H1 (cell line): ENCODE results near the gene LCA5. TPM values are rescaled to one million over a fixed set of nuclear protein-coding genes. Genes with fewer than 3 reads are reported as not detected.

Source experiments
- CTCF ChIA-PET: fragments of 300-600 bp; sonication (Branson Sonifier 250); formaldehyde crosslinking; loops from one replicate; lab custom pipeline; 2021; ENCODE audit not compliant: partially characterized antibody; lab: Charles Lee
- POLR2A ChIA-PET: fragments of 300-600 bp; sonication (Branson Sonifier 250); formaldehyde crosslinking; loops from one replicate; lab custom pipeline; 2021; ENCODE audit warnings: inconsistent platforms; ENCODE audit not compliant: partially characterized antibody; lab: Charles Lee
- DNase-seq, 2 experiments: peaks; one replicate each; pipeline versions ENCODE4 v3.0.0 to v3.0.0-alpha.2; 2010 to 2022; ENCODE audit warnings: low spot score in 2 of 2, low read depth in 1 of 2, mixed read lengths in 1 of 2
- FAIRE-seq: peaks from 2 replicates; lab custom pipeline; 2011; peaks lifted over from hg19 to GRCh38; lab: Jason Lieb, UNC
- H2AFZ ChIP-seq: 2 replicates; pipeline ENCODE4 v1.8.1; 2012; ENCODE audit warnings: low read length, inconsistent platforms
- H2AK5ac ChIP-seq: 2 replicates; pipeline ENCODE4 v1.6.1; 2013; ENCODE audit warnings: low read depth, low read length
- H2BK120ac ChIP-seq: replicated peaks from 2 replicates; pipeline ENCODE3; 2013; ENCODE audit warnings: low read depth, low read length, inconsistent platforms
- H2BK12ac ChIP-seq: 2 replicates; pipeline ENCODE4 v1.6.1; 2013; ENCODE audit warnings: low read depth, low read length
- H2BK15ac ChIP-seq: 2 replicates; pipeline ENCODE4 v1.6.1; 2013; ENCODE audit warnings: low read length
- H2BK20ac ChIP-seq: 2 replicates; pipeline ENCODE4 v1.6.1; 2013; ENCODE audit warnings: low read length
- H2BK5ac ChIP-seq: 2 replicates; pipeline ENCODE4 v1.6.1; 2013; ENCODE audit warnings: low read depth, low read length
- H3K14ac ChIP-seq: 2 replicates; pipeline ENCODE4 v1.6.1; 2013; ENCODE audit warnings: inconsistent platforms; ENCODE audit not compliant: insufficient read length
- H3K18ac ChIP-seq: 2 replicates; pipeline ENCODE4 v1.6.1; 2013; ENCODE audit warnings: low read length; ENCODE audit errors: extremely low read depth
- H3K23ac ChIP-seq: 2 replicates; pipeline ENCODE4 v1.6.1; 2013; ENCODE audit warnings: inconsistent platforms; ENCODE audit not compliant: insufficient read length
- H3K23me2 ChIP-seq: 2 replicates; pipeline ENCODE4 v1.6.1; 2013; ENCODE audit warnings: low read depth, low read length
- H3K27ac ChIP-seq: 2 replicates; pipeline ENCODE4 v1.6.1; 2011; ENCODE audit warnings: low read depth, low read length, inconsistent platforms
- H3K27me3 ChIP-seq, 4 experiments: replicated peaks in 1 of 4; 1 replicate in 1 of 4; 2 replicates in 3 of 4; pipeline versions ENCODE4 v1.6.1 to v1.8.1; 2011 to 2013; ENCODE audit warnings: low read length in 3 of 4, mild to moderate bottlenecking in 3 of 4, inconsistent platforms in 2 of 4, mixed read lengths in 2 of 4, moderate library complexity in 1 of 4; ENCODE audit not compliant: control insufficient read depth in 3 of 4, insufficient read depth in 3 of 4; ENCODE audit errors: extremely low read depth in 1 of 4
- H3K36me3 ChIP-seq, 4 experiments: 2 replicates each; pipeline versions ENCODE4 v1.6.1 to v1.8.1; 2011 to 2013; ENCODE audit warnings: mild to moderate bottlenecking in 4 of 4, low read length in 3 of 4, moderate library complexity in 2 of 4, control low read depth in 1 of 4, inconsistent platforms in 1 of 4; ENCODE audit not compliant: insufficient read depth in 4 of 4, control insufficient read depth in 2 of 4
- H3K4ac ChIP-seq: replicated peaks from 2 replicates; pipeline ENCODE3; 2013; ENCODE audit warnings: low read length, low read depth, mixed read lengths, inconsistent platforms; ENCODE audit not compliant: insufficient read length
- H3K4me1 ChIP-seq, 4 experiments: replicated peaks in 1 of 4; 1 replicate in 1 of 4; 2 replicates in 3 of 4; pipeline versions ENCODE4 v1.6.1 to v1.8.1; 2011 to 2013; ENCODE audit warnings: low read length in 3 of 4, inconsistent platforms in 2 of 4, mixed read lengths in 1 of 4; ENCODE audit not compliant: insufficient read depth in 4 of 4, control insufficient read depth in 3 of 4
- H3K4me2 ChIP-seq, 2 experiments: 2 replicates each; pipeline versions ENCODE4 v1.6.1 to v1.8.1; 2011 to 2013; ENCODE audit warnings: low read depth in 2 of 2, low read length in 2 of 2, control low read depth in 1 of 2, inconsistent platforms in 1 of 2, mild to moderate bottlenecking in 1 of 2; ENCODE audit not compliant: insufficient read depth in 1 of 2
- H3K4me3 ChIP-seq, 4 experiments: fragments of 200-600, 300-600 bp in 1 of 4; sonication (generic), shearing (Covaris generic), sonication (Bioruptor Twin) in 1 of 4; 2 replicates each; pipeline versions ENCODE4 v1.5.1 to v1.8.1; 2011 to 2016; ENCODE audit warnings: low read length in 4 of 4, low read depth in 3 of 4, control low read depth in 2 of 4, inconsistent platforms in 2 of 4, mild to moderate bottlenecking in 2 of 4, mixed read lengths in 1 of 4, moderate library complexity in 1 of 4; ENCODE audit not compliant: insufficient read depth in 2 of 4; ENCODE audit errors: extremely low read depth in 1 of 4
- H3K56ac ChIP-seq: replicated peaks from 2 replicates; pipeline ENCODE3; 2013; ENCODE audit warnings: low read depth, mild to moderate bottlenecking, mixed read lengths, low read length, inconsistent platforms; ENCODE audit not compliant: insufficient read length
- H3K79me1 ChIP-seq: 2 replicates; pipeline ENCODE4 v1.6.1; 2013; ENCODE audit warnings: low read depth, low read length, control low read depth
- H3K79me2 ChIP-seq, 2 experiments: 2 replicates each; pipeline versions ENCODE4 v1.6.1 to v1.8.1; 2012 to 2013; ENCODE audit warnings: low read length in 2 of 2, mild to moderate bottlenecking in 2 of 2, inconsistent platforms in 1 of 2; ENCODE audit not compliant: insufficient read depth in 2 of 2, control insufficient read depth in 1 of 2
- H3K9ac ChIP-seq, 4 experiments: replicated peaks in 1 of 4; 1 replicate in 1 of 4; 2 replicates in 3 of 4; pipeline versions ENCODE4 v1.6.1 to v1.8.1; 2011 to 2013; ENCODE audit warnings: low read depth in 3 of 4, low read length in 3 of 4, control low read depth in 2 of 4, mild to moderate bottlenecking in 2 of 4, moderate library complexity in 2 of 4, inconsistent platforms in 1 of 4; ENCODE audit errors: extremely low read depth in 1 of 4
- H3K9me3 ChIP-seq, 2 experiments: 2 replicates each; pipeline versions ENCODE4 v1.6.1 to v1.8.1; 2012 to 2013; ENCODE audit warnings: mild to moderate bottlenecking in 2 of 2, moderate library complexity in 2 of 2, control low read depth in 1 of 2, inconsistent platforms in 1 of 2, low read depth in 1 of 2, low read length in 1 of 2, mixed read lengths in 1 of 2; ENCODE audit not compliant: insufficient read depth in 2 of 2
- H4K20me1 ChIP-seq, 2 experiments: replicated peaks in 1 of 2; 2 replicates each; pipeline versions ENCODE3 to v1.8.1; 2011 to 2013; ENCODE audit warnings: inconsistent platforms in 2 of 2, low read length in 2 of 2, mild to moderate bottlenecking in 1 of 2; ENCODE audit not compliant: insufficient read depth in 2 of 2, control insufficient read depth in 1 of 2
- H4K5ac ChIP-seq: 2 replicates; pipeline ENCODE4 v1.6.1; 2013; ENCODE audit warnings: low read length, low read depth, mixed read lengths, inconsistent platforms; ENCODE audit not compliant: insufficient read length
- H4K8ac ChIP-seq: 2 replicates; pipeline ENCODE4 v1.8.0; 2013; ENCODE audit warnings: mild to moderate bottlenecking, moderate library complexity, low read length, inconsistent platforms; ENCODE audit not compliant: insufficient read depth; ENCODE audit errors: extremely low read depth
- H4K91ac ChIP-seq: replicated peaks from 2 replicates; pipeline ENCODE3; 2013; ENCODE audit warnings: low read length, mixed read lengths, inconsistent platforms; ENCODE audit not compliant: insufficient read length
- KDM4A ChIP-seq: IDR thresholded peaks from one replicate; pipeline ENCODE4 v1.7.1; 2012; ENCODE audit warnings: low read depth, mild to moderate bottlenecking, moderate library complexity, low read length, inconsistent platforms; ENCODE audit not compliant: severe bottlenecking
- KDM5A ChIP-seq: fragments of 200-600 bp; IDR thresholded peaks from 2 replicates; pipeline ENCODE4 v1.7.1; 2012; ENCODE audit warnings: mild to moderate bottlenecking, low read length, inconsistent platforms, mixed read lengths
- YY1 ChIP-seq: IDR thresholded peaks from 2 replicates; pipeline ENCODE4 v1.6.1; 2011; ENCODE audit warnings: low read depth, mild to moderate bottlenecking, low read length
- WGBS, 2 experiments: shearing (Covaris generic) in 1 of 2; methylation state at CpG; one replicate each; pipeline versions ENCODE4 v1.1.6 to v1.1.7; 2013 to 2015; ENCODE audit warnings: low lambda C conversion rate in 2 of 2, mixed read lengths in 2 of 2, inconsistent platforms in 1 of 2, low coverage in 1 of 2, missing lambda C conversion rate in 1 of 2; ENCODE audit not compliant: insufficient replicate concordance in 2 of 2, insufficient coverage in 1 of 2, insufficient read length in 1 of 2; ENCODE audit errors: extremely low coverage in 1 of 2, missing lambda C conversion rate in 1 of 2; 5-methylcytosine and 5-hydroxymethylcytosine counted together
- polyA plus RNA-seq, 7 experiments: library from polyadenylated mRNA; depleted of rRNA in 3 of 7; stranded (reverse) in 5 of 7; unstranded in 2 of 7; fragments of >200 nt in 5 of 7; fragments of 200-250 nt in 2 of 7; gene quantifications; 1 replicate in 5 of 7; 2 replicates in 1 of 7; 4 replicates in 1 of 7; pipeline versions ENCODE4 v1.2.1 to v1.2.3, GENCODE V29; 2011 to 2013; ENCODE audit warnings: missing spikeins in 2 of 7, mixed read lengths in 2 of 7
- total RNA-seq: library from RNA; stranded (reverse); fragmentation: NEBNext Ultra II Directional; extraction: Animal tissue kit (Norgen Biotek cat#: 25700); gene quantifications from 2 replicates; pipeline ENCODE4 v1.2.1, GENCODE V29; 2021
- TF ChIP-seq, protein P1 (sequence below): IDR thresholded peaks from 2 replicates; pipeline ENCODE4 v1.6.1; 2011; ENCODE audit warnings: low read depth, mild to moderate bottlenecking, low read length; ENCODE audit not compliant: insufficient read depth

Gene LCA5
- total and polyA plus RNA-seq, 2 of the 8 experiments (the other 6 are each of a cell fraction or from before 2014, with no cell fraction given): 0.44 to 3.6 TPM

DNA sequence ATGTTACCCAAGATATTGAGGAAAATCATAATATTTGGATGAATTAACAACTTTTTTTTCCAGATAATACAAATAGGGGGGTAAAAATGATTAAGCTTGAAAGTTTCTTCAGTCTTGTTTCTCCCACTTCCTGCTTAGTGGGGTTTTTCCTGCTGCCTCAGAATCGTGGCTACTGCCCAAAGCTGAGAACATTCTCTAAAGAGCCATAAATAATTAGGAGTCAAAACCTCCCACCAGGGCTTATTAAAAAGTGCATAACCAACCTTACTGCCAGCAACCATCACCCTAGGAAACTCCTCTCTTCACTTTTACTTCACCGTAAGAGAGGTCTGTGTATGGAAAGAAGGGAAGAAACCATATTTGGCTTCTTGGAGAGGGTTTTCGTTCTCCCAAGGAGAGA lies 9.0 kb upstream of the LCA5 start:
- 76% methylated on average over 3 of the region's 3 CpGs; no CpG with 5 or more reads in 1 of the 2 experiments for WGBS, 2 experiments
- Histone ChIP-seq H3K14ac (no peak overlapping the region), H2BK120ac (no peak overlapping the region), H3K4me1 (peaks cover 4 to 12% (median 5%) of the 10 kb centered on the region in 4 experiments; a peak in 6 of 7 replicates), H2BK12ac (peak overlapping the region; percentile 35; the same call in 1 of the 2 replicates), H3K79me2 (no peaks in the 10 kb centered on the region; a peak in 1 of 4 replicates), H3K27ac (no peak overlapping the region), H3K23me2 (no peaks in the 10 kb centered on the region), H3K56ac (no peak overlapping the region), H4K5ac (no peak overlapping the region), H3K4me2 (no peak overlapping the region), H3K27me3 (no peaks in the 10 kb centered on the region), H4K20me1 (no peaks in the 10 kb centered on the region), H2BK5ac (no peak overlapping the region), H3K18ac (no peak overlapping the region), H3K9me3 (no peaks in the 10 kb centered on the region), H3K36me3 (peaks cover 0 to 5% (median 0%) of the 10 kb centered on the region in 4 experiments; a peak in 2 of 8 replicates), H3K4me3 (no peak overlapping the region), H3K23ac (no peak overlapping the region), H2AFZ (no peak overlapping the region), H2BK15ac (no peak overlapping the region), H3K79me1 (no peaks in the 10 kb centered on the region), H3K9ac (no peak overlapping the region), H2BK20ac (no peak overlapping the region), H4K8ac (no peak overlapping the region), H2AK5ac (no peak overlapping the region), H4K91ac (no peak overlapping the region), H3K4ac (no peak overlapping the region)
- no peak for FAIRE-seq
- ChIA-PET POLR2A (interaction anchor here (2.4 kb wide), 1 partner anchor 9 kb away, joined by 9 read pairs; the partner anchor contains the start of gene LCA5), CTCF (interaction anchor here (1.0 to 2.7 kb wide), 4 partner anchors 11 to 46 kb away, joined by 3 to 12 read pairs (median 4); no protein-coding TSS in a partner anchor)
- no peak for DNase-seq
- TF ChIP-seq YY1 (no peak), KDM4A (no peak), KDM5A (no peak)
- TF ChIP-seq, protein P1, sequence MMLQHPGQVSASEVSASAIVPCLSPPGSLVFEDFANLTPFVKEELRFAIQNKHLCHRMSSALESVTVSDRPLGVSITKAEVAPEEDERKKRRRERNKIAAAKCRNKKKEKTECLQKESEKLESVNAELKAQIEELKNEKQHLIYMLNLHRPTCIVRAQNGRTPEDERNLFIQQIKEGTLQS: no peak
